ENCODE results near the gene ZNF282.

The ZNF282 gene

GRCh38 chr7:149195180-149196150 lies at the start of gene ZNF282:
ZNF282 (plus strand) TSS chr7:149195546; CDS start chr7:149195590, 44 bp downstream.
- DNase-seq: peak; percentile 75 to 87

- DNase-seq: peak; percentile 73 to 78
Measured at GRCh38 chr7:149147072-149147751, 48.1 kb upstream of the ZNF282 start, which contains the start of gene ZNF398. ZNF398 (plus strand) TSS chr7:149147453; CDS start chr7:149147743, 290 bp downstream.

GRCh38 chr7:149147752-149148653 lies 47.3 kb upstream of the ZNF282 start:
- peak; percentile 14 to 37 for DNase-seq

GRCh38 chr7:149150981-149151380 lies 44.4 kb upstream of the ZNF282 start:
- no peak for DNase-seq

- DNase-seq: no peak
Measured at GRCh38 chr7:149153346-149153745, 42.0 kb upstream of the ZNF282 start.

- no peak for DNase-seq
Measured at GRCh38 chr7:149154056-149154455, 41.3 kb upstream of the ZNF282 start.

GRCh38 chr7:149156898-149157297 lies 38.4 kb upstream of the ZNF282 start:
- no peak for DNase-seq

- DNase-seq: no peak
Measured at GRCh38 chr7:149161241-149161848, 34.0 kb upstream of the ZNF282 start.

GRCh38 chr7:149166142-149166541 lies 29.2 kb upstream of the ZNF282 start:
- no peak for DNase-seq

- no peak for DNase-seq
Measured at GRCh38 chr7:149166630-149167352, 28.6 kb upstream of the ZNF282 start.

- no peak for DNase-seq
Measured at GRCh38 chr7:149171892-149172533, 23.3 kb upstream of the ZNF282 start.

- DNase-seq: no peak
Measured at GRCh38 chr7:149172534-149172920, 22.8 kb upstream of the ZNF282 start.

GRCh38 chr7:149175150-149175549 lies 20.2 kb upstream of the ZNF282 start:
- DNase-seq: no peak

- no peak for DNase-seq
Measured at GRCh38 chr7:149179241-149179640, 16.1 kb upstream of the ZNF282 start.

- DNase-seq: no peak
Measured at GRCh38 chr7:149180722-149181449, 14.5 kb upstream of the ZNF282 start.

GRCh38 chr7:149181450-149181790 lies 13.9 kb upstream of the ZNF282 start:
- DNase-seq: no peak

GRCh38 chr7:149184274-149184673 lies 11.1 kb upstream of the ZNF282 start:
- DNase-seq: no peak

GRCh38 chr7:149188213-149188612 lies 7.1 kb upstream of the ZNF282 start:
- DNase-seq: no peak

GRCh38 chr7:149188637-149189259 lies 6.6 kb upstream of the ZNF282 start:
- DNase-seq: no peak

- DNase-seq: no peak
Measured at GRCh38 chr7:149191851-149192250, 3.5 kb upstream of the ZNF282 start.
